NB4 (cell line): Measurements from ENCODE around the gene NME3.
"Not testable (repeated sequence)": the region's sequence is repeated elsewhere in the genome, so short reads cannot be mapped to it uniquely, and the experiment has no call there.

Source experiments
- DNase-seq: peaks from one replicate; pipeline ENCODE4 v3.0.0; 2010; ENCODE audit warnings: low read depth
- H3K4me3 ChIP-seq: one replicate; pipeline ENCODE4 v1.5.1; 2011; ENCODE audit warnings: mild to moderate bottlenecking, low read depth, low read length, moderate library complexity
- CTCF ChIP-seq: IDR thresholded peaks from one replicate; pipeline ENCODE4 v1.5.1; 2012; ENCODE audit warnings: low read depth, low read length
- MYC ChIP-seq: IDR thresholded peaks from 2 replicates; pipeline ENCODE4 v1.6.1; 2011; ENCODE audit warnings: low read depth, low read length
- POLR2A ChIP-seq: IDR thresholded peaks from 2 replicates; pipeline ENCODE4 v1.6.1; 2011; ENCODE audit warnings: mild to moderate bottlenecking; ENCODE audit not compliant: insufficient read length; ENCODE audit errors: extremely low read depth
- TF ChIP-seq, protein P1 (sequence below): IDR thresholded peaks from 2 replicates; pipeline ENCODE4 v1.6.1; 2011; ENCODE audit warnings: low read depth, low read length

NME3 gene

GRCh38 chr16:1810536-1810935, 39.2 kb upstream of the NME3 start:
- no peak for TF ChIP-seq POLR2A
- TF ChIP-seq CTCF: no peak
- TF ChIP-seq, protein P1, sequence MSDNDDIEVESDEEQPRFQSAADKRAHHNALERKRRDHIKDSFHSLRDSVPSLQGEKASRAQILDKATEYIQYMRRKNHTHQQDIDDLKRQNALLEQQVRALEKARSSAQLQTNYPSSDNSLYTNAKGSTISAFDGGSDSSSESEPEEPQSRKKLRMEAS: no peak
- no peak for TF ChIP-seq MYC
- DNase-seq: no peak
- no peak overlapping the region for H3K4me3 ChIP-seq

- DNase-seq: no peak
- no peak overlapping the region for H3K4me3 ChIP-seq
- TF ChIP-seq CTCF (no peak), POLR2A (no peak), MYC (no peak)
- TF ChIP-seq, protein P1: no peak
Measured at GRCh38 chr16:1810106-1810505, 38.8 kb upstream of the NME3 start.

- no peak overlapping the region for H3K4me3 ChIP-seq
- no peak for DNase-seq
- TF ChIP-seq, protein P1: no peak
- TF ChIP-seq CTCF: no peak
- no peak for TF ChIP-seq POLR2A
- TF ChIP-seq MYC: no peak
Measured at GRCh38 chr16:1809281-1809801, 38.0 kb upstream of the NME3 start.

DNA sequence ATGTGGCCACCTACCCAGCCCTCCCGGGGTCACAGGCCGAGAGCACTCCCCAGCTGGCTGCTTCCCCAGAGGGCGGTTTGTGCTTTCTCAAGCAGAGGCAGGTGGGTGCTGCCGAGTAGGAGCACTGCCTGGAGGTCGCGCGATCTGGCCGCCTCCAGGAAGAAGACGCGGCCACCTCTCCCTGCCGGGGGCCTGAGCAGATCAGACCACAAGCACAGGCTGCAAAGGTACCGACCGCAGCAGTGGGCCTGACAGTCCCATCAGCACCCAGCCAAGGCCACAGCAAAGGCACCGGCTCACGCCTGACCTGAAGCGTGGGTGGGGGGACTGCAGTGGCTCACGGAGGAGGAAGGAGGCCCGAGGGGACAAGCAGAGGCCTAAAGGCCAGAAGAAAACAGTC, 37.3 kb upstream of the NME3 start:
- TF ChIP-seq CTCF (no peak), POLR2A (no peak), MYC (no peak)
- TF ChIP-seq, protein P1: no peak
- DNase-seq: no peak
- H3K4me3 ChIP-seq: no peak overlapping the region

- no peak for TF ChIP-seq MYC
- TF ChIP-seq POLR2A: no peak
- TF ChIP-seq CTCF: no peak
- TF ChIP-seq, protein P1: no peak
- DNase-seq: no peak
- H3K4me3 ChIP-seq: no peak overlapping the region
Measured at GRCh38 chr16:1807626-1808025, 36.3 kb upstream of the NME3 start.

- no peak for TF ChIP-seq MYC
- no peak for TF ChIP-seq POLR2A
- TF ChIP-seq CTCF: no peak
- TF ChIP-seq, protein P1: no peak
- DNase-seq: no peak
- H3K4me3 ChIP-seq: no peak overlapping the region
Measured at GRCh38 chr16:1800701-1801100, 29.4 kb upstream of the NME3 start.

- not testable (repeated sequence) for H3K4me3 ChIP-seq, DNase-seq
Measured at GRCh38 chr16:1799263-1799662, 27.9 kb upstream of the NME3 start.
